ENCODE measurements around the gene CCDC183.

DNA sequence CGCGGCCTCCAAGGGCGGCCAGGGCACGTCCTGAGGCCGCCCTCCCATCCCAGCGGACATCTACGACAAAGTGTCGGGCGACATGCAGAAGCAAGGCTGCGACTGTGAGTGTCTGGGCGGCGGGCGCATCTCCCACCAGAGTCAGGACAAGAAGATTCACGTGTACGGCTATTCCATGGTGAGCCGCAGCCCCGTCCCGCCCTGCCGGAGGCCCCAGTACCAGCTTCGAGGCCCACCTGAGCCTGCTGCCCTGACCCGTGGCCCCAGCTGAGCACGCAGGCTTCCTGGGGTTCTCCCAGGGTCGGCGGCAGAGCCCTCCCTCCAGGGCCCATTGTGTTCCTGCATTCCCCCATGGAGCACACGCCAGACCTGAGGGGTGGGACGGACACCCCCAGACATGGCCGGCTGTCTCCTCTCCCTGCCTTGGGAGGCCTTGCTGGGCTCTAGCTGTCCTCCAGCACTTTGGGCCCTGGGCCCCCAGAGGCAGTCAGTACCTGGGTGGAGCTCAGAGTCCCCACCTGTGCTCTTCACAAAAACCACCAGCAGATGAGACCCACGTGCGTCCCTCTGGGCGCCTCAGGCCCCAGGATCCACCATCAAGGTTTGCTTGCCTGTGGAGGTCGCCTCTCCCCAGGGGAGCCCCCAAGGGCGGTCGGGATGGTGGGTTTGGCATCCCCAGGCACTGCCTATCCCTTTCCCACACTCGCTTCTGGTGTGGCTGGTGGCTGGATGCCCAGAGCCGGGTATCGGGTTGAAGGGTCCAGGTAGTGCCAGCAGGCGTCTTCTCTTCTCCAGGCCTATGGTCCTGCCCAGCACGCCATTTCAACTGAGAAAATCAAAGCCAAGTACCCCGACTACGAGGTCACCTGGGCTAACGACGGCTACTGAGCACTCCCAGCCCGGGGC lies 54.1 kb downstream of the CCDC183 start:
- TF ChIP-seq, protein P1, sequence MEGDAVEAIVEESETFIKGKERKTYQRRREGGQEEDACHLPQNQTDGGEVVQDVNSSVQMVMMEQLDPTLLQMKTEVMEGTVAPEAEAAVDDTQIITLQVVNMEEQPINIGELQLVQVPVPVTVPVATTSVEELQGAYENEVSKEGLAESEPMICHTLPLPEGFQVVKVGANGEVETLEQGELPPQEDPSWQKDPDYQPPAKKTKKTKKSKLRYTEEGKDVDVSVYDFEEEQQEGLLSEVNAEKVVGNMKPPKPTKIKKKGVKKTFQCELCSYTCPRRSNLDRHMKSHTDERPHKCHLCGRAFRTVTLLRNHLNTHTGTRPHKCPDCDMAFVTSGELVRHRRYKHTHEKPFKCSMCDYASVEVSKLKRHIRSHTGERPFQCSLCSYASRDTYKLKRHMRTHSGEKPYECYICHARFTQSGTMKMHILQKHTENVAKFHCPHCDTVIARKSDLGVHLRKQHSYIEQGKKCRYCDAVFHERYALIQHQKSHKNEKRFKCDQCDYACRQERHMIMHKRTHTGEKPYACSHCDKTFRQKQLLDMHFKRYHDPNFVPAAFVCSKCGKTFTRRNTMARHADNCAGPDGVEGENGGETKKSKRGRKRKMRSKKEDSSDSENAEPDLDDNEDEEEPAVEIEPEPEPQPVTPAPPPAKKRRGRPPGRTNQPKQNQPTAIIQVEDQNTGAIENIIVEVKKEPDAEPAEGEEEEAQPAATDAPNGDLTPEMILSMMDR (IDR thresholded peaks at IDR 0.05; ENCODE audit: low read depth, low read length, missing input control), result no peak
- TF ChIP-seq SP1 (IDR thresholded peaks at IDR 0.05) (no peak), FOXA1 (IDR thresholded peaks at IDR 0.05) (no peak), RAD21 (IDR thresholded peaks at IDR 0.05) (no peak), TAF1 (conservative IDR thresholded peaks at IDR 0.05) (no peak), YY1 (IDR thresholded peaks at IDR 0.05) (no peak), GABPA (IDR thresholded peaks at IDR 0.05 in 1 of 2, conservative IDR thresholded peaks at IDR 0.05 in 1 of 2) (no peak), RXRA (IDR thresholded peaks at IDR 0.05) (no peak)
- TF ChIP-seq, protein P2, sequence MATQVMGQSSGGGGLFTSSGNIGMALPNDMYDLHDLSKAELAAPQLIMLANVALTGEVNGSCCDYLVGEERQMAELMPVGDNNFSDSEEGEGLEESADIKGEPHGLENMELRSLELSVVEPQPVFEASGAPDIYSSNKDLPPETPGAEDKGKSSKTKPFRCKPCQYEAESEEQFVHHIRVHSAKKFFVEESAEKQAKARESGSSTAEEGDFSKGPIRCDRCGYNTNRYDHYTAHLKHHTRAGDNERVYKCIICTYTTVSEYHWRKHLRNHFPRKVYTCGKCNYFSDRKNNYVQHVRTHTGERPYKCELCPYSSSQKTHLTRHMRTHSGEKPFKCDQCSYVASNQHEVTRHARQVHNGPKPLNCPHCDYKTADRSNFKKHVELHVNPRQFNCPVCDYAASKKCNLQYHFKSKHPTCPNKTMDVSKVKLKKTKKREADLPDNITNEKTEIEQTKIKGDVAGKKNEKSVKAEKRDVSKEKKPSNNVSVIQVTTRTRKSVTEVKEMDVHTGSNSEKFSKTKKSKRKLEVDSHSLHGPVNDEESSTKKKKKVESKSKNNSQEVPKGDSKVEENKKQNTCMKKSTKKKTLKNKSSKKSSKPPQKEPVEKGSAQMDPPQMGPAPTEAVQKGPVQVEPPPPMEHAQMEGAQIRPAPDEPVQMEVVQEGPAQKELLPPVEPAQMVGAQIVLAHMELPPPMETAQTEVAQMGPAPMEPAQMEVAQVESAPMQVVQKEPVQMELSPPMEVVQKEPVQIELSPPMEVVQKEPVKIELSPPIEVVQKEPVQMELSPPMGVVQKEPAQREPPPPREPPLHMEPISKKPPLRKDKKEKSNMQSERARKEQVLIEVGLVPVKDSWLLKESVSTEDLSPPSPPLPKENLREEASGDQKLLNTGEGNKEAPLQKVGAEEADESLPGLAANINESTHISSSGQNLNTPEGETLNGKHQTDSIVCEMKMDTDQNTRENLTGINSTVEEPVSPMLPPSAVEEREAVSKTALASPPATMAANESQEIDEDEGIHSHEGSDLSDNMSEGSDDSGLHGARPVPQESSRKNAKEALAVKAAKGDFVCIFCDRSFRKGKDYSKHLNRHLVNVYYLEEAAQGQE (IDR thresholded peaks at IDR 0.05), result no peak
- TF ChIP-seq, protein P3, sequence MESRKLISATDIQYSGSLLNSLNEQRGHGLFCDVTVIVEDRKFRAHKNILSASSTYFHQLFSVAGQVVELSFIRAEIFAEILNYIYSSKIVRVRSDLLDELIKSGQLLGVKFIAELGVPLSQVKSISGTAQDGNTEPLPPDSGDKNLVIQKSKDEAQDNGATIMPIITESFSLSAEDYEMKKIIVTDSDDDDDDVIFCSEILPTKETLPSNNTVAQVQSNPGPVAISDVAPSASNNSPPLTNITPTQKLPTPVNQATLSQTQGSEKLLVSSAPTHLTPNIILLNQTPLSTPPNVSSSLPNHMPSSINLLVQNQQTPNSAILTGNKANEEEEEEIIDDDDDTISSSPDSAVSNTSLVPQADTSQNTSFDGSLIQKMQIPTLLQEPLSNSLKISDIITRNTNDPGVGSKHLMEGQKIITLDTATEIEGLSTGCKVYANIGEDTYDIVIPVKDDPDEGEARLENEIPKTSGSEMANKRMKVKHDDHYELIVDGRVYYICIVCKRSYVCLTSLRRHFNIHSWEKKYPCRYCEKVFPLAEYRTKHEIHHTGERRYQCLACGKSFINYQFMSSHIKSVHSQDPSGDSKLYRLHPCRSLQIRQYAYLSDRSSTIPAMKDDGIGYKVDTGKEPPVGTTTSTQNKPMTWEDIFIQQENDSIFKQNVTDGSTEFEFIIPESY (IDR thresholded peaks at IDR 0.05), result no peak
- TF ChIP-seq, protein P4, sequence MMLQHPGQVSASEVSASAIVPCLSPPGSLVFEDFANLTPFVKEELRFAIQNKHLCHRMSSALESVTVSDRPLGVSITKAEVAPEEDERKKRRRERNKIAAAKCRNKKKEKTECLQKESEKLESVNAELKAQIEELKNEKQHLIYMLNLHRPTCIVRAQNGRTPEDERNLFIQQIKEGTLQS (IDR thresholded peaks at IDR 0.05), result no peak
- TF ChIP-seq, protein P5, sequence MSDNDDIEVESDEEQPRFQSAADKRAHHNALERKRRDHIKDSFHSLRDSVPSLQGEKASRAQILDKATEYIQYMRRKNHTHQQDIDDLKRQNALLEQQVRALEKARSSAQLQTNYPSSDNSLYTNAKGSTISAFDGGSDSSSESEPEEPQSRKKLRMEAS (IDR thresholded peaks at IDR 0.05), result no peak
